ENCODE results near the gene TSC22D1.

DNA sequence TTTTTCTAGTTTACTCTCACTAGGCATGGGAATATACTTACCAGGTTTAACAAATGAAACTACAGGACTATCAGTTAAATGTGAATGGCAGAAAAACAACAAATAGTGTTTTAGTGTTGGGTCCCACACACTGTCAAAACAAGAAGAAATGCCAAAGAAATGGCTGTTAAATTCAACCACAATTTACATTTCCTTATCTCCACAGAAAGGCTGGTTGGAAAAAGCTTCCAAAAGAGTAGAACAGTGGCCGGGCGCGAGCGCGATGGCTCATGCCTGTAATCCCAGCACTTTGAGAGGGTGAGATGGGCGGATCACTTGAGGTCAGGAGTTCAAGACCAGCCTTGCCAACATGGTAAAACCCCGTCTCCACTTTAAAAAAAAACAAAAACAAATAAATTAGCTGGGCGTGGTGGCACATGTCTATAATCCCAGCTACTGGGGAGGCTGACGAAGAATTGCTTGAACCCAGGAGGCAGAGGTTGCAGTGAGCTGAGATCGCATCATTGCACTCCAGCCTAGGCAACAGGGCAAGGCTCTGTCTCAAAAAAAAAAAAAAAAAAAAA, 136.0 kb downstream of the TSC22D1 start:
- no peak for TF ChIP-seq POLR2A (IDR thresholded peaks at IDR 0.05)
- TF ChIP-seq, protein P1, sequence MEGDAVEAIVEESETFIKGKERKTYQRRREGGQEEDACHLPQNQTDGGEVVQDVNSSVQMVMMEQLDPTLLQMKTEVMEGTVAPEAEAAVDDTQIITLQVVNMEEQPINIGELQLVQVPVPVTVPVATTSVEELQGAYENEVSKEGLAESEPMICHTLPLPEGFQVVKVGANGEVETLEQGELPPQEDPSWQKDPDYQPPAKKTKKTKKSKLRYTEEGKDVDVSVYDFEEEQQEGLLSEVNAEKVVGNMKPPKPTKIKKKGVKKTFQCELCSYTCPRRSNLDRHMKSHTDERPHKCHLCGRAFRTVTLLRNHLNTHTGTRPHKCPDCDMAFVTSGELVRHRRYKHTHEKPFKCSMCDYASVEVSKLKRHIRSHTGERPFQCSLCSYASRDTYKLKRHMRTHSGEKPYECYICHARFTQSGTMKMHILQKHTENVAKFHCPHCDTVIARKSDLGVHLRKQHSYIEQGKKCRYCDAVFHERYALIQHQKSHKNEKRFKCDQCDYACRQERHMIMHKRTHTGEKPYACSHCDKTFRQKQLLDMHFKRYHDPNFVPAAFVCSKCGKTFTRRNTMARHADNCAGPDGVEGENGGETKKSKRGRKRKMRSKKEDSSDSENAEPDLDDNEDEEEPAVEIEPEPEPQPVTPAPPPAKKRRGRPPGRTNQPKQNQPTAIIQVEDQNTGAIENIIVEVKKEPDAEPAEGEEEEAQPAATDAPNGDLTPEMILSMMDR (IDR thresholded peaks at IDR 0.05 in 4 of 5, conservative IDR thresholded peaks at IDR 0.05 in 1 of 5): no peak

Data from gastrocnemius medialis (tissue), 4 donors.